HepG2 (cell line): Measurements from ENCODE around the gene NXT1. TPM values are rescaled to one million over a fixed set of nuclear protein-coding genes. Genes with fewer than 3 reads are reported as not detected.

Source experiments
- CBX5 ChIP-seq: sonication (generic); formaldehyde crosslinking; IDR thresholded peaks from 2 replicates; pipeline ENCODE4 v1.4.0; 2020; ENCODE audit warnings: missing genetic modification reagents, borderline replicate concordance
- CCAR2 ChIP-seq: fragments of 200-400 bp; formaldehyde crosslinking; optimal IDR thresholded peaks from 2 replicates; pipeline ENCODE3; 2018; ENCODE audit warnings: low read depth, mild to moderate bottlenecking, low read length, moderate library complexity
- CREB1 ChIP-seq, 2 experiments: fragments of 450-650 bp in 1 of 2; IDR thresholded peaks; 2 replicates each; pipeline ENCODE4 v1.6.1; 2016 to 2017; ENCODE audit warnings: control low read depth in 1 of 2, mild to moderate bottlenecking in 1 of 2, missing compliant biosample characterization in 1 of 2, missing genetic modification characterization in 1 of 2
- FOSL2 ChIP-seq: sonication (generic); formaldehyde crosslinking; IDR thresholded peaks from 2 replicates; pipeline ENCODE4 v1.4.0; 2020; ENCODE audit warnings: missing genetic modification reagents
- FOXA1 ChIP-seq, 2 experiments: fragments of 450-650 bp in 1 of 2; sonication (generic) in 1 of 2; formaldehyde crosslinking in 1 of 2; IDR thresholded peaks; 2 replicates each; pipeline versions ENCODE4 v1.4.0 to v1.6.1; 2016 to 2020; ENCODE audit warnings: missing genetic modification reagents in 1 of 2
- HIVEP1 ChIP-seq: sonication (generic); formaldehyde crosslinking; IDR thresholded peaks from 2 replicates; pipeline ENCODE4 v1.4.0; 2020; ENCODE audit warnings: mild to moderate bottlenecking, missing genetic modification reagents
- HMGA1 ChIP-seq: sonication (generic); formaldehyde crosslinking; conservative IDR thresholded peaks from 2 replicates; pipeline ENCODE4 v1.4.0; 2020; ENCODE audit warnings: missing genetic modification reagents
- IRF1 ChIP-seq: sonication (generic); formaldehyde crosslinking; IDR thresholded peaks from 2 replicates; pipeline ENCODE4 v1.4.0; 2020; ENCODE audit warnings: low read depth, mild to moderate bottlenecking, missing genetic modification reagents
- MTERF4 ChIP-seq: sonication (generic); formaldehyde crosslinking; IDR thresholded peaks from 2 replicates; pipeline ENCODE4 v1.8.0; 2023; ENCODE audit warnings: mild to moderate bottlenecking, missing genetic modification reagents
- NFKB2 ChIP-seq: sonication (generic); formaldehyde crosslinking; IDR thresholded peaks from 2 replicates; pipeline ENCODE4 v1.4.0; 2020; ENCODE audit warnings: missing genetic modification reagents, borderline replicate concordance
- PRPF4 ChIP-seq: fragments of 200-400 bp; formaldehyde crosslinking; IDR thresholded peaks from 2 replicates; pipeline ENCODE4 v1.6.1; 2016; ENCODE audit warnings: low read length, low read depth; ENCODE audit not compliant: poor library complexity, severe bottlenecking
- RBM39 ChIP-seq: fragments of 200-400 bp; formaldehyde crosslinking; IDR thresholded peaks from one replicate; pipeline ENCODE4 v1.6.1; 2018; ENCODE audit warnings: antibody characterized with exemption, mild to moderate bottlenecking, low read depth, low read length; ENCODE audit not compliant: poor library complexity, severe bottlenecking
- RFX3 ChIP-seq: IDR thresholded peaks from 2 replicates; pipeline ENCODE4 v1.6.1; 2016; ENCODE audit warnings: missing biosample characterization, missing genetic modification reagents
- SNRNP70 ChIP-seq: fragments of 200-400 bp; formaldehyde crosslinking; IDR thresholded peaks from 2 replicates; pipeline ENCODE4 v1.6.1; 2017; ENCODE audit warnings: mild to moderate bottlenecking, low read depth, low read length, moderate library complexity
- TBP ChIP-seq: sonication (generic); formaldehyde crosslinking; IDR thresholded peaks from 2 replicates; pipeline ENCODE4 v1.5.0; 2020; ENCODE audit warnings: missing genetic modification reagents
- TRAFD1 ChIP-seq: sonication (generic); formaldehyde crosslinking; IDR thresholded peaks from 2 replicates; pipeline ENCODE4 v1.5.1; 2020; ENCODE audit warnings: missing genetic modification reagents, mild to moderate bottlenecking, borderline replicate concordance
- U2AF2 ChIP-seq: fragments of 200-400 bp; formaldehyde crosslinking; IDR thresholded peaks from 2 replicates; pipeline ENCODE4 v1.6.1; 2017; ENCODE audit warnings: low read depth, mild to moderate bottlenecking, low read length
- ZC3H4 ChIP-seq: sonication (generic); formaldehyde crosslinking; IDR thresholded peaks from 2 replicates; pipeline ENCODE4 v1.4.0; 2020; ENCODE audit warnings: missing genetic modification reagents, borderline replicate concordance
- ZFP91 ChIP-seq: sonication (generic); formaldehyde crosslinking; IDR thresholded peaks from 2 replicates; pipeline ENCODE4 v1.9.0; 2022; ENCODE audit warnings: missing genetic modification reagents, mild to moderate bottlenecking, borderline replicate concordance
- ZNF260 ChIP-seq: sonication (generic); formaldehyde crosslinking; IDR thresholded peaks from 2 replicates; pipeline ENCODE4 v1.4.0; 2020; ENCODE audit warnings: missing genetic modification reagents, low read depth, mild to moderate bottlenecking, borderline replicate concordance
- ZNF354B ChIP-seq: sonication (generic); formaldehyde crosslinking; IDR thresholded peaks from 2 replicates; pipeline ENCODE4 v1.8.0; 2022; ENCODE audit warnings: mild to moderate bottlenecking, missing genetic modification reagents
- ZNF605 ChIP-seq: sonication (generic); formaldehyde crosslinking; IDR thresholded peaks from 2 replicates; pipeline ENCODE4 v1.8.0; 2022; ENCODE audit warnings: mild to moderate bottlenecking, missing genetic modification reagents
- ZNF629 ChIP-seq: sonication (generic); formaldehyde crosslinking; conservative IDR thresholded peaks from 2 replicates; pipeline ENCODE4 v1.5.0; 2020; ENCODE audit warnings: missing genetic modification reagents
- ZNF788 ChIP-seq: sonication (generic); formaldehyde crosslinking; IDR thresholded peaks from 2 replicates; pipeline ENCODE4 v1.5.0; 2020; ENCODE audit warnings: mild to moderate bottlenecking, missing genetic modification reagents, borderline replicate concordance
- polyA plus RNA-seq, 8 experiments: library from polyadenylated mRNA; depleted of rRNA in 3 of 8; stranded (reverse) in 7 of 8; unstranded in 1 of 8; fragments of >200 nt; fragmentation: Illumina TruSeq in 4 of 8; extraction: Trizol in 4 of 8; gene quantifications; 2 replicates each; pipeline versions ENCODE4 v1.2.1 to v1.2.3, GENCODE V29; 2011 to 2016; ENCODE audit warnings: low read depth in 4 of 8, missing spikeins in 1 of 8, mixed read lengths in 1 of 8; ENCODE audit not compliant: insufficient read depth in 1 of 8
- total RNA-seq, 5 experiments: library from RNA; depleted of rRNA; stranded (reverse); fragments of >200 nt; fragmentation: Illumina TruSeq; extraction: Trizol; gene quantifications; 2 replicates each; pipeline ENCODE4 v1.2.3, GENCODE V29; 2016; ENCODE audit warnings: low read depth in 1 of 5

Gene NXT1
- total and polyA plus RNA-seq, 2 of the 13 experiments (the other 11 are each of a cell fraction or from before 2014, with no cell fraction given): 35.6 to 65.9 TPM

GRCh38 chr20:23350196-23350903 is at the start of gene NXT1 (continued):
- TF ChIP-seq RBM39 (peak; percentile 88), RFX3 (peak; percentile 24; the same call in 1 of the 2 replicates), FOXA1 (IDR thresholded peaks at IDR 0.05) (no peak), FOXA1 (CRISPR knock-in tag; IDR thresholded peaks at IDR 0.05) (peak; percentile 9; the same call in 1 of the 2 replicates), U2AF2 (0 out of 2 replicates have a peak, but pooled peaks have one; percentile 77), TBP (CRISPR knock-in tag) (peak; percentile 91), ZNF354B (CRISPR knock-in tag) (no peak), CBX5 (CRISPR knock-in tag) (peak; percentile 93; the same call in 1 of the 2 replicates), ZNF629 (CRISPR knock-in tag) (no peak), ZC3H4 (peak; percentile 90; the same call in 1 of the 2 replicates), ZNF605 (CRISPR knock-in tag) (peak; percentile 95), FOSL2 (CRISPR knock-in tag) (peak; percentile 49; the same call in 1 of the 2 replicates), PRPF4 (no peak), HMGA1 (no peak), SNRNP70 (no peak), ZNF260 (no peak), CCAR2 (peak; percentile 88), ZNF788 (CRISPR knock-in tag) (peak; percentile 89), CREB1 (IDR thresholded peaks at IDR 0.05) (peak; percentile 83), CREB1 (CRISPR knock-in tag; IDR thresholded peaks at IDR 0.05) (peak; percentile 92), ZFP91 (CRISPR knock-in tag) (peak; percentile 94), TRAFD1 (CRISPR knock-in tag) (peak; percentile 98; the same call in 1 of the 2 replicates), IRF1 (CRISPR knock-in tag) (no peak), MTERF4 (CRISPR knock-in tag) (0 out of 2 replicates have a peak, but pooled peaks have one; percentile 87), HIVEP1 (CRISPR knock-in tag) (peak; percentile 80), NFKB2 (CRISPR knock-in tag) (peak; percentile 90; the same call in 1 of the 2 replicates)
